Measurements from ENCODE around the gene COIL.

- no peak for TF ChIP-seq CTCF (conservative IDR thresholded peaks at IDR 0.05 in 1 of 2, IDR thresholded peaks at IDR 0.05 in 1 of 2; ENCODE audit: low read depth in 1 of 2, low read length in 2 of 2)
- TF ChIP-seq EZH2 (IDR thresholded peaks at IDR 0.05; ENCODE audit: low read length, missing control alignments) = no peak
Observed at GRCh38 chr17:56948491-56948890, 12.4 kb downstream of the COIL start.
